ENCODE measurements around the gene CHP1. TPM values are rescaled to one million over a fixed set of nuclear protein-coding genes. Genes with fewer than 3 reads are reported as not detected.

The CHP1 gene
- total and polyA plus RNA-seq, 2 donors (not counting 1 experiment from before 2014, with no cell fraction given): 14.2 to 39.9 TPM

GRCh38 chr15:41203395-41203794, 27.7 kb upstream of the CHP1 start:
- Histone ChIP-seq H3K9ac (ENCODE audit: low read length) (no peak overlapping the region), H3K79me2 (ENCODE audit: control insufficient read depth, insufficient read depth, low read length) (no peaks in the 10 kb centered on the region), H4K20me1 (ENCODE audit: control insufficient read depth, insufficient read depth, low read length, poor library complexity, severe bottlenecking) (no peaks in the 10 kb centered on the region), H3K4me3 (ENCODE audit: control extremely low read depth in 1 of 5, extremely low read depth in 1 of 5, insufficient read depth in 1 of 5, low read depth in 2 of 5, low read length in 4 of 5) (no peak overlapping the region), H2AFZ (ENCODE audit: insufficient read depth, low read depth, low read length, poor library complexity, severe bottlenecking) (no peak overlapping the region), H3K4me2 (replicated peaks; ENCODE audit: low read depth, low read length, poor library complexity, severe bottlenecking) (no peak overlapping the region), H3K27ac (ENCODE audit: low read length in 2 of 2) (no peak overlapping the region), H3K27me3 (replicated peaks in 1 of 4; ENCODE audit: control extremely low read depth in 1 of 4, control insufficient read depth in 3 of 4, insufficient read depth in 4 of 4, low read length in 3 of 4) (no peaks in the 10 kb centered on the region), H3K36me3 (replicated peaks in 1 of 2; ENCODE audit: control extremely low read depth in 1 of 2, control insufficient read depth in 1 of 2, extremely low read depth in 1 of 2, insufficient read depth in 2 of 2, low read length in 1 of 2) (no peaks in the 10 kb centered on the region), H3K4me1 (ENCODE audit: control insufficient read depth in 2 of 2, insufficient read depth in 2 of 2, low read length in 2 of 2) (no peaks in the 10 kb centered on the region), H3K9me3 (ENCODE audit: control extremely low read depth in 1 of 3, control insufficient read depth in 2 of 3, insufficient read depth in 1 of 3, low read length in 2 of 3) (no peaks in the 10 kb centered on the region)
- POLR2A ChIA-PET: no interaction called here
- Mint-ChIP-seq H3K4me3 (no peak overlapping the region), H3K27ac (no peak overlapping the region), H3K9me3 (ENCODE audit: insufficient read depth) (no peaks in the 10 kb centered on the region), H3K27me3 (peaks cover 3% of the 10 kb centered on the region), H3K4me1 (no peaks in the 10 kb centered on the region)
- CTCF ChIA-PET: no interaction called here
- TF ChIP-seq CTCF (IDR thresholded peaks at IDR 0.05) (no peak), EZH2 (IDR thresholded peaks at IDR 0.05; ENCODE audit: borderline replicate concordance, insufficient read depth, low read depth, low read length, poor library complexity, severe bottlenecking) (no peak)
- 93% methylated on average over 7 of the region's 7 CpGs for WGBS (ENCODE audit: insufficient coverage)
- intact Hi-C loops (cut with micrococcal nuclease): no loop called here
- ATAC-seq (ENCODE audit: low read depth) (no peak), DNase-seq (no peak)

- ChIA-PET POLR2A (no interaction called here), CTCF (no interaction called here)
- Mint-ChIP-seq H3K27me3 (peaks cover 5% of the 10 kb centered on the region), H3K4me3 (no peak overlapping the region), H3K9me3 (ENCODE audit: insufficient read depth) (no peaks in the 10 kb centered on the region), H3K4me1 (no peaks in the 10 kb centered on the region), H3K27ac (no peak overlapping the region)
- H3K9me3 ChIP-seq (ENCODE audit: control extremely low read depth in 1 of 3, control insufficient read depth in 2 of 3, insufficient read depth in 1 of 3, low read length in 2 of 3): no peaks in the 10 kb centered on the region
- H4K20me1 ChIP-seq (ENCODE audit: control insufficient read depth, insufficient read depth, low read length, poor library complexity, severe bottlenecking): no peaks in the 10 kb centered on the region
- no peaks in the 10 kb centered on the region for H3K36me3 ChIP-seq (replicated peaks in 1 of 2; ENCODE audit: control extremely low read depth in 1 of 2, control insufficient read depth in 1 of 2, extremely low read depth in 1 of 2, insufficient read depth in 2 of 2, low read length in 1 of 2)
- WGBS (ENCODE audit: insufficient coverage): no CpG with 5 or more reads among the region's 3 CpGs
- ATAC-seq (ENCODE audit: low read depth) (no peak), DNase-seq (no peak)
- no peak overlapping the region for H3K9ac ChIP-seq (ENCODE audit: low read length)
- no peak overlapping the region for H2AFZ ChIP-seq (ENCODE audit: insufficient read depth, low read depth, low read length, poor library complexity, severe bottlenecking)
- no peak overlapping the region for H3K27ac ChIP-seq (ENCODE audit: low read length in 2 of 2)
- H3K4me1 ChIP-seq (ENCODE audit: control insufficient read depth in 2 of 2, insufficient read depth in 2 of 2, low read length in 2 of 2): no peaks in the 10 kb centered on the region
- peaks cover 0 to 3% (median 0%) of the 10 kb centered on the region in 4 experiments for H3K27me3 ChIP-seq (replicated peaks in 1 of 4; ENCODE audit: control extremely low read depth in 1 of 4, control insufficient read depth in 3 of 4, insufficient read depth in 4 of 4, low read length in 3 of 4)
- no peak overlapping the region for H3K4me3 ChIP-seq (ENCODE audit: control extremely low read depth in 1 of 5, extremely low read depth in 1 of 5, insufficient read depth in 1 of 5, low read depth in 2 of 5, low read length in 4 of 5)
- H3K79me2 ChIP-seq (ENCODE audit: control insufficient read depth, insufficient read depth, low read length): no peaks in the 10 kb centered on the region
- H3K4me2 ChIP-seq (replicated peaks; ENCODE audit: low read depth, low read length, poor library complexity, severe bottlenecking): no peak overlapping the region
- TF ChIP-seq CTCF (IDR thresholded peaks at IDR 0.05) (no peak), EZH2 (IDR thresholded peaks at IDR 0.05; ENCODE audit: borderline replicate concordance, insufficient read depth, low read depth, low read length, poor library complexity, severe bottlenecking) (no peak)
- intact Hi-C loops (cut with micrococcal nuclease): no loop called here
Measured at GRCh38 chr15:41205315-41205714, 25.8 kb upstream of the CHP1 start.
